ENCODE data around the gene NCAPD3. TPM values are rescaled to one million over a fixed set of nuclear protein-coding genes. Genes with fewer than 3 reads are reported as not detected.

NCAPD3 gene
- total RNA-seq (2014; rRNA removed) (74.5 and 85.0 TPM in 2 replicates), Bru-seq, nascent RNA (percentile 77 among the genes with signal in this experiment), BruChase-seq, experiment 1, labeled RNA remaining after a 6-hour chase (percentile 79 among the genes with signal in this experiment), BruChase-seq, experiment 2, labeled RNA remaining after a 2-hour chase (percentile 72 among the genes with signal in this experiment)
- long read RNA-seq, full-length matches to known transcripts = 14 of 50 reads
- long read RNA-seq, partial matches to known transcripts = 24 of 50 reads
- long read RNA-seq, other reads (novel, unspliced or antisense) = 12 of 50 reads

GRCh38 chr11:134223836-134224709, at the start of gene NCAPD3, which contains the start of gene VPS26B:
NCAPD3 (minus strand) TSS chr11:134223967; CDS start chr11:134223926, 41 bp downstream.
VPS26B (plus strand) TSS chr11:134224671; CDS start chr11:134225123, 452 bp downstream.
- Histone ChIP-seq H4K20me1 (ENCODE audit: low read length) (peaks cover 16% of the 10 kb centered on the region), H3K4me1 (ENCODE audit: insufficient read depth, low read length) (peaks cover 30% of the 10 kb centered on the region), H3K36me3 (ENCODE audit: low read depth, low read length) (peaks cover 8% of the 10 kb centered on the region), H3K4me3 (ENCODE audit: low read length) (peak within 1 kb of the TSS; percentile 92), H3K27ac (ENCODE audit: low read length) (peak within 1 kb of the TSS; percentile 76), H3K9me3 (ENCODE audit: low read length) (no peaks in the 10 kb centered on the region), H3K9me2 (replicated peaks; ENCODE audit: low read length) (no peaks in the 10 kb centered on the region), H3K79me2 (ENCODE audit: low read length) (peaks cover 84% of the 10 kb centered on the region), H3K4me2 (ENCODE audit: low read length) (peak within 1 kb of the TSS; percentile 97), H2AFZ (ENCODE audit: low read length) (peak within 1 kb of the TSS; percentile 99), H3K27me3 (ENCODE audit: low read length) (no peaks in the 10 kb centered on the region), H3K9ac (ENCODE audit: low read length) (peak within 1 kb of the TSS; percentile 90), H3F3A (ENCODE audit: low read length, unreplicated experiment) (no peaks in the 10 kb centered on the region)
- ChIA-PET POLR2A (ENCODE audit: unreplicated experiment) (interaction anchor here (0.6 to 1.3 kb wide), 3 partner anchors 20 to 82 kb away, joined by 3 to 8 read pairs (median 4); no protein-coding TSS in a partner anchor), CTCF (interaction anchor here (0.7 kb wide), 1 partner anchor 19 kb away, joined by 5 read pairs; no protein-coding TSS in a partner anchor)
- DNase-seq (peak; percentile 99), ATAC-seq (peak; percentile 80)
- no TSS peak for BruUV-seq (replicated peaks)
- TF ChIP-seq EZH2 (IDR thresholded peaks at IDR 0.05; ENCODE audit: low read length, unreplicated experiment) = no peak
- TF ChIP-seq CTCF (conservative IDR thresholded peaks at IDR 0.05; ENCODE audit: low read depth, low read length) = no peak
- TF ChIP-seq EZH2phosphoT487 (IDR thresholded peaks at IDR 0.05; ENCODE audit: borderline replicate concordance, low read length) = no peak
- intact Hi-C loops (cut with micrococcal nuclease) = loop anchor here (1.0 kb wide), 2 partner anchors 29 to 42 kb away; partner anchors contain the start of genes ACAD8 and THYN1

- ChIA-PET POLR2A (ENCODE audit: unreplicated experiment) (no interaction called here), CTCF (interaction anchor here (0.7 kb wide), 2 partner anchors 51 to 77 kb away, joined by 3 to 6 read pairs; no protein-coding TSS in a partner anchor)
- Histone ChIP-seq H4K20me1 (ENCODE audit: low read length) (no peaks in the 10 kb centered on the region), H3K4me3 (ENCODE audit: low read length) (no peak overlapping the region), H3F3A (ENCODE audit: low read length, unreplicated experiment) (no peaks in the 10 kb centered on the region), H2AFZ (ENCODE audit: low read length) (no peak overlapping the region), H3K27ac (ENCODE audit: low read length) (no peak overlapping the region), H3K9me2 (replicated peaks; ENCODE audit: low read length) (no peaks in the 10 kb centered on the region), H3K9me3 (ENCODE audit: low read length) (no peaks in the 10 kb centered on the region), H3K4me1 (ENCODE audit: insufficient read depth, low read length) (peaks cover 4% of the 10 kb centered on the region; the same call in 1 of the 2 replicates), H3K36me3 (ENCODE audit: low read depth, low read length) (no peaks in the 10 kb centered on the region), H3K4me2 (ENCODE audit: low read length) (no peak overlapping the region), H3K9ac (ENCODE audit: low read length) (no peak overlapping the region), H3K79me2 (ENCODE audit: low read length) (no peaks in the 10 kb centered on the region), H3K27me3 (ENCODE audit: low read length) (peaks cover 60% of the 10 kb centered on the region)
- no peak for DNase-seq
- TF ChIP-seq CTCF (conservative IDR thresholded peaks at IDR 0.05; ENCODE audit: low read depth, low read length) (no peak), EZH2 (IDR thresholded peaks at IDR 0.05; ENCODE audit: low read length, unreplicated experiment) (no peak), EZH2phosphoT487 (IDR thresholded peaks at IDR 0.05; ENCODE audit: borderline replicate concordance, low read length) (no peak)
- ATAC-seq = no peak
- intact Hi-C loops (cut with micrococcal nuclease) = no loop called here
- no TSS peak for BruUV-seq (replicated peaks)
These were observed 49.5 kb upstream of the NCAPD3 start for GRCh38 chr11:134273317-134273712.

Measured in PC-3 (cell line).